HG03175 (cell line): ENCODE data around the gene ZCWPW2.

Experiments used
- ATAC-seq: cut with Tn5 transposase; IDR thresholded peaks from one replicate; pipeline ENCODE4 v1.9.1; 2021; ENCODE audit warnings: mild to moderate bottlenecking, moderate library complexity; ENCODE audit not compliant: unreplicated experiment

ZCWPW2 gene

DNA sequence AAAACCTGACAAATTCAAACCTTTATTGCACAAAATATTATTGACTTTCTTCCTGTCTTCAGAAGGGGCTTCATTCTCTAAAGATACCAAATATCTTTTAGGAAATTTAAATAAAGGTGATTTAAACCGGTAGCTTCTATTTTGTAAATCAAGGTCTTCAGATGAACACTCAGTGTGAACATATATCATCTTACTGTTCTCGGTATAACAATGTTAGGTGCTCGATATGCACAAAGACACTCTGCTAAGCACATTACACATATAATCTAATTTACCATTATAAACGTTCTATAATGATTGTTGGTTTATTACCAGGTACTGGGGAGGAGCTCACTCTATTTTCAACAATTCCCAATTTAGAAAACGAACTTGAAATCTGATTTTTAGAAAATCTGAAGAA is 225.5 kb downstream of the ZCWPW2 start:
- no peak for ATAC-seq

- no peak for ATAC-seq
Observed at GRCh38 chr3:28575100-28575745, 226.7 kb downstream of the ZCWPW2 start.
